IMR-90 (cell line): ENCODE data around the gene ADCY4. TPM values are rescaled to one million over a fixed set of nuclear protein-coding genes. Genes with fewer than 3 reads are reported as not detected.

Experiments used
- ATAC-seq: fragments of 200-7000 bp; cut with Tn5 transposase; 2 replicates; pipeline ENCODE4 v1.9.1; 2020; ENCODE audit warnings: low read depth, mild to moderate bottlenecking, moderate library complexity
- BruUV-seq: library from RNA; stranded (reverse); fragments of 400-500 nt; replicated peaks from 2 replicates; lab custom pipeline; 2021; lab: Mats Ljungman, UMichigan
- CTCF ChIA-PET: fragments of 300-600 bp; formaldehyde crosslinking; extraction: SDS; loops from one replicate; lab custom pipeline; 2021; ENCODE audit warnings: antibody characterized with exemption; lab: Yijun Ruan, JAX
- POLR2A ChIA-PET: fragments of 300-600 bp; sonication (Branson Sonifier 250); formaldehyde crosslinking; loops from one replicate; lab custom pipeline; 2022; ENCODE audit warnings: antibody characterized with exemption; ENCODE audit not compliant: unreplicated experiment; lab: Charles Lee
- DNase-seq: peaks from one replicate; pipeline ENCODE4 v3.0.0; 2013
- H2AFZ ChIP-seq: replicated peaks from 2 replicates; pipeline ENCODE3; 2013; ENCODE audit warnings: low read length, mild to moderate bottlenecking; ENCODE audit not compliant: poor library complexity
- H2AK5ac ChIP-seq: 2 replicates; pipeline ENCODE4 v1.6.1; 2013; ENCODE audit warnings: low read depth, low read length, inconsistent platforms
- H2AK9ac ChIP-seq: replicated peaks from 2 replicates; pipeline ENCODE3; 2013; ENCODE audit warnings: mild to moderate bottlenecking, low read depth, low read length, moderate library complexity; ENCODE audit not compliant: poor library complexity
- H2BK120ac ChIP-seq: 2 replicates; pipeline ENCODE4 v1.6.1; 2013; ENCODE audit warnings: low read depth, low read length, inconsistent platforms
- H2BK15ac ChIP-seq: 3 replicates; pipeline ENCODE4 v1.6.1; 2013; ENCODE audit warnings: low read depth, low read length, inconsistent platforms
- H2BK20ac ChIP-seq: 2 replicates; pipeline ENCODE4 v1.6.1; 2013; ENCODE audit warnings: low read depth, mild to moderate bottlenecking, inconsistent platforms, low read length, moderate library complexity
- H2BK5ac ChIP-seq: 2 replicates; pipeline ENCODE4 v1.6.1; 2013; ENCODE audit warnings: mild to moderate bottlenecking, low read depth, low read length, inconsistent platforms; ENCODE audit not compliant: poor library complexity, severe bottlenecking
- H3K14ac ChIP-seq: replicated peaks from 2 replicates; pipeline ENCODE4 v1.6.1; 2013; ENCODE audit warnings: low read depth, low read length, inconsistent platforms
- H3K18ac ChIP-seq: 2 replicates; pipeline ENCODE4 v1.6.1; 2013; ENCODE audit warnings: low read depth, low read length, control low read depth
- H3K23ac ChIP-seq: 2 replicates; pipeline ENCODE4 v1.6.1; 2013; ENCODE audit warnings: low read depth, low read length, inconsistent platforms
- H3K27ac ChIP-seq: 2 replicates; pipeline ENCODE4 v1.5.1; 2013; ENCODE audit warnings: mild to moderate bottlenecking, control low read depth, low read length; ENCODE audit not compliant: insufficient read depth
- H3K27me3 ChIP-seq: 2 replicates; pipeline ENCODE4 v1.6.1; 2013; ENCODE audit warnings: low read length; ENCODE audit not compliant: control insufficient read depth, insufficient read depth
- H3K36me3 ChIP-seq: 2 replicates; pipeline ENCODE4 v1.6.1; 2013; ENCODE audit warnings: low read length, mixed read lengths; ENCODE audit not compliant: control insufficient read depth, insufficient read depth
- H3K4ac ChIP-seq: 2 replicates; pipeline ENCODE4 v1.6.1; 2013; ENCODE audit warnings: low read depth, low read length, inconsistent platforms
- H3K4me1 ChIP-seq: 2 replicates; pipeline ENCODE4 v1.6.1; 2013; ENCODE audit warnings: low read length, mixed read lengths; ENCODE audit not compliant: control insufficient read depth, insufficient read depth
- H3K4me2 ChIP-seq: 2 replicates; pipeline ENCODE4 v1.6.1; 2013; ENCODE audit warnings: low read depth, mild to moderate bottlenecking, control low read depth, low read length, moderate library complexity
- H3K4me3 ChIP-seq: 2 replicates; pipeline ENCODE4 v1.5.1; 2013; ENCODE audit warnings: low read depth, mild to moderate bottlenecking, control low read depth, low read length, moderate library complexity; ENCODE audit not compliant: insufficient read depth
- H3K56ac ChIP-seq: 2 replicates; pipeline ENCODE4 v1.6.1; 2013; ENCODE audit warnings: low read length, inconsistent platforms; ENCODE audit not compliant: insufficient read depth; ENCODE audit errors: extremely low read depth
- H3K79me1 ChIP-seq, 2 experiments: 2 replicates each; pipeline ENCODE4 v1.6.1; 2013; ENCODE audit warnings: low read length in 2 of 2, inconsistent platforms in 1 of 2, low read depth in 1 of 2
- H3K9ac ChIP-seq: 2 replicates; pipeline ENCODE4 v1.6.1; 2013; ENCODE audit warnings: low read depth, low read length, control low read depth
- H3K9me1 ChIP-seq: 2 replicates; pipeline ENCODE4 v1.6.1; 2013; ENCODE audit warnings: low read length, inconsistent platforms; ENCODE audit not compliant: insufficient read depth
- H3K9me3 ChIP-seq: 2 replicates; pipeline ENCODE4 v1.6.1; 2013; ENCODE audit warnings: low read length; ENCODE audit not compliant: control insufficient read depth, insufficient read depth
- H4K20me1 ChIP-seq: 2 replicates; pipeline ENCODE4 v1.6.1; 2013; ENCODE audit warnings: low read length, inconsistent platforms; ENCODE audit not compliant: insufficient read depth
- H4K5ac ChIP-seq: 2 replicates; pipeline ENCODE4 v1.6.1; 2013; ENCODE audit warnings: mild to moderate bottlenecking, low read depth, low read length, control low read depth
- H4K8ac ChIP-seq, 2 experiments: 2 replicates each; pipeline ENCODE4 v1.6.1; 2013; ENCODE audit warnings: low read depth in 2 of 2, low read length in 2 of 2, control low read depth in 1 of 2, inconsistent platforms in 1 of 2
- H4K91ac ChIP-seq: 2 replicates; pipeline ENCODE4 v1.6.1; 2013; ENCODE audit warnings: low read depth, low read length, inconsistent platforms; ENCODE audit not compliant: insufficient read depth
- BHLHE40 ChIP-seq: fragments of 150-350 bp; IDR thresholded peaks from 2 replicates; pipeline ENCODE4 v1.6.1; 2016; ENCODE audit warnings: mild to moderate bottlenecking, low read depth, low read length
- CEBPB ChIP-seq: IDR thresholded peaks from 2 replicates; pipeline ENCODE4 v1.6.1; 2012; ENCODE audit warnings: low read depth, low read length, improper control_type of control experiment
- CHD1 ChIP-seq: IDR thresholded peaks from 2 replicates; pipeline ENCODE4 v1.6.1; 2012; ENCODE audit warnings: low read depth, low read length, improper control_type of control experiment
- FOS ChIP-seq: fragments of 150-350 bp; IDR thresholded peaks from 2 replicates; pipeline ENCODE4 v1.6.1; 2016; ENCODE audit warnings: low read depth, low read length
- MAFK ChIP-seq: IDR thresholded peaks from 2 replicates; pipeline ENCODE4 v1.6.1; 2012; ENCODE audit warnings: low read depth, low read length, improper control_type of control experiment
- MAZ ChIP-seq: IDR thresholded peaks from 2 replicates; pipeline ENCODE4 v1.6.1; 2012; ENCODE audit warnings: low read depth, mild to moderate bottlenecking, low read length, improper control_type of control experiment, moderate library complexity, borderline replicate concordance
- MXI1 ChIP-seq: IDR thresholded peaks from 2 replicates; pipeline ENCODE4 v1.6.1; 2012; ENCODE audit warnings: low read depth, mild to moderate bottlenecking, low read length, moderate library complexity, borderline replicate concordance
- NFE2L2 ChIP-seq: fragments of 150-350 bp; IDR thresholded peaks from 2 replicates; pipeline ENCODE4 v1.6.1; 2016; ENCODE audit warnings: low read depth, mild to moderate bottlenecking, low read length
- POLR2A ChIP-seq: IDR thresholded peaks from 2 replicates; pipeline ENCODE4 v1.6.1; 2012; ENCODE audit warnings: mild to moderate bottlenecking, low read depth, low read length
- RAD21 ChIP-seq: IDR thresholded peaks from 2 replicates; pipeline ENCODE4 v1.6.1; 2012; ENCODE audit warnings: low read length, improper control_type of control experiment
- RCOR1 ChIP-seq: IDR thresholded peaks from 2 replicates; pipeline ENCODE4 v1.6.1; 2012; ENCODE audit warnings: mild to moderate bottlenecking, low read length, improper control_type of control experiment; ENCODE audit not compliant: insufficient replicate concordance
- RFX5 ChIP-seq: IDR thresholded peaks from 2 replicates; pipeline ENCODE4 v1.8.0; 2012; ENCODE audit warnings: low read depth, mild to moderate bottlenecking, low read length, moderate library complexity
- SMC3 ChIP-seq: fragments of 150-350 bp; IDR thresholded peaks from 2 replicates; pipeline ENCODE4 v1.6.1; 2016; ENCODE audit warnings: low read depth, mild to moderate bottlenecking, antibody characterized with exemption, low read length, moderate library complexity
- WGBS, 2 experiments: methylation state at CpG; one replicate each; pipeline versions ENCODE4 v1.1.5 to v1.1.7; 2013; ENCODE audit warnings: missing lambda C conversion rate in 2 of 2; ENCODE audit not compliant: insufficient read length in 1 of 2; ENCODE audit errors: extremely low coverage in 2 of 2; 5-methylcytosine and 5-hydroxymethylcytosine counted together
- dilution Hi-C: fragments of 300-500 bp; cut with HindIII; formaldehyde crosslinking; loops from one replicate; pipeline ENCODE4 v1.14.3; 2018; ENCODE audit warnings: low sequenced_read_pairs; ENCODE audit not compliant: unreplicated experiment
- in situ Hi-C: fragments of 300-500 bp; cut with MboI; formaldehyde crosslinking; loops from 3 replicates; pipeline ENCODE4 v1.14.3; 2019; ENCODE audit warnings: low sequenced_read_pairs, inconsistent platforms, mixed read lengths
- intact Hi-C: fragments of 100-400 bp; cut with micrococcal nuclease; formaldehyde crosslinking; loops from 2 replicates; pipeline ENCODE4 v1.10.0; 2022
- polyA plus RNA-seq, 3 experiments: library from polyadenylated mRNA; depleted of rRNA; stranded (reverse); fragments of >200 nt; gene quantifications; 2 replicates each; pipeline ENCODE4 v1.2.3, GENCODE V29; 2012; ENCODE audit warnings: low replicate concordance in 1 of 3
- total RNA-seq: library from RNA; depleted of rRNA; stranded (reverse); fragments of >200 nt; gene quantifications from 2 replicates; pipeline ENCODE4 v1.2.3, GENCODE V29; 2012
- TF ChIP-seq, protein P1 (sequence below): conservative IDR thresholded peaks from 2 replicates; pipeline ENCODE4 v1.5.1; 2012; ENCODE audit warnings: mild to moderate bottlenecking, low read depth, low read length, improper control_type of control experiment
- TF ChIP-seq, protein P2 (sequence below): fragments of 150-350 bp; IDR thresholded peaks from 2 replicates; pipeline ENCODE4 v1.6.1; 2016; ENCODE audit warnings: low read depth, mild to moderate bottlenecking, low read length, moderate library complexity, borderline replicate concordance
- TF ChIP-seq, protein P3 (sequence below): fragments of 150-350 bp; IDR thresholded peaks from 2 replicates; pipeline ENCODE4 v1.6.1; 2017; ENCODE audit warnings: mild to moderate bottlenecking, antibody characterized with exemption, low read length, low read depth

ADCY4 gene
- total and polyA plus RNA-seq, 2 of the 4 experiments (the other 2 are of a cell fraction), result not detected

DNA sequence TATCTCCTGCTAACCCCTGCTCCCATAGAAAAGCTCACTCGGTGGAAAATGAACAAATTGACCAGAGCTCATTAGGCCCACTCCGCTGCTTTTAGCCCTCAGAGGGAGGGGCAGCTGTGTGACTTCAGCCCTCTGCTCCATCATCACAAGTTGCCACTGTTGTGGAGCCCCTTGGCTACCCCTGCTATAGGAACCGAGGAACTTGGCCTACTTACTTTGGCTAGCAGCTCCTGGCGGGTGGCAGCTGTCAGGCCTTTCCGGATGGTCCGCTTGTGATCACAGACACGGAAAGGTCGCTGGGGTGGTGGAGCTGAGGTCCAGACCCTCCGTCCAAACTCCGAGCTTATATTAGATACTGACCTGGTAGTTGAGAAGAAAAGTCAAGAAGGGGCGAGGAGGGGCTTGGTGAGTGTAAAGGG lies 27.7 kb downstream of the ADCY4 start:
- H3K18ac ChIP-seq, result no peak overlapping the region
- TF ChIP-seq NFE2L2 (no peak), SMC3 (no peak), MXI1 (no peak), FOS (no peak), RCOR1 (no peak), CEBPB (no peak), MAFK (no peak), RFX5 (no peak), BHLHE40 (no peak), RAD21 (no peak), CHD1 (no peak), MAZ (no peak), POLR2A (no peak)
- TF ChIP-seq, protein P1, sequence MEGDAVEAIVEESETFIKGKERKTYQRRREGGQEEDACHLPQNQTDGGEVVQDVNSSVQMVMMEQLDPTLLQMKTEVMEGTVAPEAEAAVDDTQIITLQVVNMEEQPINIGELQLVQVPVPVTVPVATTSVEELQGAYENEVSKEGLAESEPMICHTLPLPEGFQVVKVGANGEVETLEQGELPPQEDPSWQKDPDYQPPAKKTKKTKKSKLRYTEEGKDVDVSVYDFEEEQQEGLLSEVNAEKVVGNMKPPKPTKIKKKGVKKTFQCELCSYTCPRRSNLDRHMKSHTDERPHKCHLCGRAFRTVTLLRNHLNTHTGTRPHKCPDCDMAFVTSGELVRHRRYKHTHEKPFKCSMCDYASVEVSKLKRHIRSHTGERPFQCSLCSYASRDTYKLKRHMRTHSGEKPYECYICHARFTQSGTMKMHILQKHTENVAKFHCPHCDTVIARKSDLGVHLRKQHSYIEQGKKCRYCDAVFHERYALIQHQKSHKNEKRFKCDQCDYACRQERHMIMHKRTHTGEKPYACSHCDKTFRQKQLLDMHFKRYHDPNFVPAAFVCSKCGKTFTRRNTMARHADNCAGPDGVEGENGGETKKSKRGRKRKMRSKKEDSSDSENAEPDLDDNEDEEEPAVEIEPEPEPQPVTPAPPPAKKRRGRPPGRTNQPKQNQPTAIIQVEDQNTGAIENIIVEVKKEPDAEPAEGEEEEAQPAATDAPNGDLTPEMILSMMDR, result no peak
- TF ChIP-seq, protein P2, sequence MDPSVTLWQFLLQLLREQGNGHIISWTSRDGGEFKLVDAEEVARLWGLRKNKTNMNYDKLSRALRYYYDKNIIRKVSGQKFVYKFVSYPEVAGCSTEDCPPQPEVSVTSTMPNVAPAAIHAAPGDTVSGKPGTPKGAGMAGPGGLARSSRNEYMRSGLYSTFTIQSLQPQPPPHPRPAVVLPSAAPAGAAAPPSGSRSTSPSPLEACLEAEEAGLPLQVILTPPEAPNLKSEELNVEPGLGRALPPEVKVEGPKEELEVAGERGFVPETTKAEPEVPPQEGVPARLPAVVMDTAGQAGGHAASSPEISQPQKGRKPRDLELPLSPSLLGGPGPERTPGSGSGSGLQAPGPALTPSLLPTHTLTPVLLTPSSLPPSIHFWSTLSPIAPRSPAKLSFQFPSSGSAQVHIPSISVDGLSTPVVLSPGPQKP, result no peak
- TF ChIP-seq, protein P3, sequence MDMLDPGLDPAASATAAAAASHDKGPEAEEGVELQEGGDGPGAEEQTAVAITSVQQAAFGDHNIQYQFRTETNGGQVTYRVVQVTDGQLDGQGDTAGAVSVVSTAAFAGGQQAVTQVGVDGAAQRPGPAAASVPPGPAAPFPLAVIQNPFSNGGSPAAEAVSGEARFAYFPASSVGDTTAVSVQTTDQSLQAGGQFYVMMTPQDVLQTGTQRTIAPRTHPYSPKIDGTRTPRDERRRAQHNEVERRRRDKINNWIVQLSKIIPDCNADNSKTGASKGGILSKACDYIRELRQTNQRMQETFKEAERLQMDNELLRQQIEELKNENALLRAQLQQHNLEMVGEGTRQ, result no peak
- BruUV-seq, result no TSS peak
- in situ Hi-C loops, result no loop called here
- H4K20me1 ChIP-seq, result peaks cover 8% of the 10 kb centered on the region; the same call in 1 of the 2 replicates
- 86% methylated on average over 9 of the region's 11 CpGs; no CpG with 5 or more reads in 1 of the 2 experiments for WGBS, 2 experiments
- H3K4me3 ChIP-seq, result no peak overlapping the region
- POLR2A ChIA-PET, result no interaction called here
- no peak overlapping the region for H3K23ac ChIP-seq
- no peak overlapping the region for H2BK20ac ChIP-seq
- peaks cover 39% of the 10 kb centered on the region for H3K36me3 ChIP-seq
- H3K27me3 ChIP-seq, result no peaks in the 10 kb centered on the region
- dilution Hi-C loops, result no loop called here
- H3K4me1 ChIP-seq, result peaks cover 10% of the 10 kb centered on the region; the same call in 1 of the 2 replicates
- no peak overlapping the region for H2BK5ac ChIP-seq
- no peak overlapping the region for H3K9ac ChIP-seq
- H3K9me3 ChIP-seq, result no peaks in the 10 kb centered on the region
- no peak overlapping the region for H2AFZ ChIP-seq
- no peak overlapping the region for H4K91ac ChIP-seq
- H3K4me2 ChIP-seq, result no peak overlapping the region
- no peak overlapping the region for H2BK15ac ChIP-seq
- CTCF ChIA-PET, result interaction anchor here (0.6 to 4.1 kb wide), 5 partner anchors 9 to 65 kb away, joined by 3 to 20 read pairs (median 6); partner anchors contain the start of gene TINF2
- no peak for DNase-seq
- no peak overlapping the region for H2AK9ac ChIP-seq
- H4K8ac ChIP-seq, result no peak overlapping the region
- no peak overlapping the region for H3K4ac ChIP-seq
- H3K27ac ChIP-seq, result no peak overlapping the region
- no peak overlapping the region for H2BK120ac ChIP-seq
- no peak overlapping the region for H3K14ac ChIP-seq
- peaks cover 5% of the 10 kb centered on the region; the same call in 1 of the 2 replicates for H3K9me1 ChIP-seq
- no peak overlapping the region for H3K56ac ChIP-seq
- peaks cover 7 to 15% of the 10 kb centered on the region in 2 experiments; a peak in 2 of 4 replicates for H3K79me1 ChIP-seq
- no peak for ATAC-seq
- intact Hi-C loops, result no loop called here
- H4K5ac ChIP-seq, result no peak overlapping the region
- H2AK5ac ChIP-seq, result no peak overlapping the region
